ENCODE results near the gene STXBP2. TPM values are rescaled to one million over a fixed set of nuclear protein-coding genes. Genes with fewer than 3 reads are reported as not detected.

STXBP2 gene
- polyA plus RNA-seq, 3 donors from 2014 or later: 73.7 to 115 (median 100) TPM

DNA sequence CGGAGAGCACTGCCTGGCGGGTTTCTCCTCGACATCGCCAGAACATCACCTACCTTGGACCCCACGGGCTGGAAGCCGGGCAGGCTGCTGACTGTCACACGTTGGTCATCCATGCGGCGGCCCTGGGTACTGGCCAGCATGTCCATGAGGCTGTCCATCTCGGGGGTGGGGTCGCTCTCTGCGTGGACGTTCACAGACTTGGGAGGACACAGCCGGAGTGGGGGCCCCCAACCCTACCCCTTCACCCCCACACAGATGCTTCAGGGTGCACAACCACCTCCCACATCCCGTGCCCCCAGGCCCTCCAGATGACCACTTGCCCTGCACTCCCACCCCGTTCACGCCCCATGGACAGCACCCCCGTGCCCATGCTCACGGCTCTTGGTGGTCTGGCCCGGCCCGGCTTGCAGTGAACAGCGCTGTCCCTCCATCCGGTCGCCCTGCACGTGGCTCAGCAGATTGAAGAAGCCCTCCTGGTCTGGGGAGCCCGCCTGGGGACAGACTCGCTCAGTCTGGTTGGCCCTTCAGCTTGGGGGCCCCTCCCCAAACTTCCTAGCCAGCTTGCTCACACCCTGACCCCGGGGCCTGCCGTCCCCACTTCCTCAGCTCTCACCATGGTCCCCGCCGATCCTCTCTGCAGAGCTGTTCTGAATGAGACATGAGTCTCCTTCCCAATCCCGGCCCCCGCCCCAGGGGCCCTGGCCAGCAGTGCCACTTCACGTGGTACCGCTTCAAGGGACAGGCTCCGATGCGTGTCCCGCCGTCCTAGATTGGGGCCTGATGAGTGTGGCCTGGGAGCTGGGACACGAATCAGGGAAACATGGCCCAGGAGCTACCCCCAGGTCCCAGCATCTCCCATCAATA, 4.3 kb upstream of the STXBP2 start:
- H3K27ac Mint-ChIP-seq: no peak overlapping the region
- no peak overlapping the region for H3K4me3 Mint-ChIP-seq
- peaks cover 51 to 54% of the 10 kb centered on the region in 2 donors for H3K4me1 Mint-ChIP-seq

DNA sequence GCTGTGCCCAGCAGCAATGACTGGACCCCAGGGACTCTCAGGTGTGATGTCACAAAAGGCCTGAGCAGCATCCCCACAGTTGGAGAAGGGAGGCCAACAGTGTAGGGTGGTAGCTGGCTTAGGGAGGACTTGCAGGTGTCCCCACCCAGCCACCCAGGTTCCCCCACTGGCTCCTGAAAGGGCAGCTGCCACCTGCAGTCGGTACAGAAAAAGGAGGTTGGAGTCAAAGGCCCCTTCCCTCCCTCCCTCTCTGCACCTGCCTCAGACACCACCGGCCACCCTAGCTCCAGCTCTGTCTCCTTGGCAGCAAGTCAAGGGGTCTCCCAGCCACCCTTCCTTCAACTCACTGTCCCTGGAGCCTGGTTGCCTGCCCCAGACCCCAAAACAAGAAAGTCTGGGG, 3.2 kb upstream of the STXBP2 start, which contains the start of gene PCP2:
Gene PCP2 (minus strand): TSS at position 22 of the 400 bp plus-strand sequence. CDS start 262 bp downstream, outside the sequence.
- H3K27ac Mint-ChIP-seq: peak within 1 kb of the TSS in 2 of 6 donors; percentile 34 to 49
- H3K9me3 Mint-ChIP-seq: no peaks in the 10 kb centered on the region
- H3K36me3 Mint-ChIP-seq: peaks cover 0 to 6% (median 4%) of the 10 kb centered on the region in 3 donors
- peaks cover 46 to 50% of the 10 kb centered on the region in 2 donors for H3K4me1 Mint-ChIP-seq
- H3K4me3 Mint-ChIP-seq: no peak within 1 kb of the TSS
- H3K27me3 Mint-ChIP-seq (ENCODE audit: low read depth in 3 of 3): peaks cover 9 to 14% (median 11%) of the 10 kb centered on the region in 3 donors
- DNase-seq: no peak

More for the DNA sequence above, 4.3 kb upstream of the STXBP2 start:
- Mint-ChIP-seq H3K9me3 (no peaks in the 10 kb centered on the region), H3K36me3 (peaks cover 0 to 6% (median 4%) of the 10 kb centered on the region in 3 donors), H3K27me3 (ENCODE audit: low read depth in 3 of 3) (peaks cover 11 to 16% (median 13%) of the 10 kb centered on the region in 3 donors)
- no peak for DNase-seq

DNA sequence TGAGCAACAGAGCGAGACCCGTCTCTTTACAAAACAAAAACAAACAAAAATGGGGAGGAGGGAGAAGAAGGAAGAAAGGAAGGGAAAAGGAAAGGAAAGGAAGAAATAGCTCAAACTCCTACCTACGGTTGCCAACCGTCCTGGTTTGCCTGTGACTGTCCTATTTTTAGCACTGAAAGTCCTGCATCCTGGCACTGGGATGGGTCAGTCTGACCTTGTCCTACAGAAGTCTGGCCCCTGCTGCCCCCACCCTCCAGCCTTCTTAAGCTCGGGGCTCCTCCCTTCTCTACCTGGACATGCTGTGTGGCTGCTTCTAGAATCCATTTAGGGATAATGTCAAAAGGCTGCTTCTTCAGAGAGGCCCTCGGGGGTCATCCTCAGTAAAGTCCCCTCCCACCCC, 1.2 kb upstream of the STXBP2 start:
- Mint-ChIP-seq H3K4me1 (peaks cover 44 to 49% of the 10 kb centered on the region in 2 donors), H3K4me3 (peak overlapping the region; percentile 82 to 87 (median 83)), H3K27ac (peak overlapping the region; percentile 56 to 93 (median 88)), H3K36me3 (peaks cover 3 to 6% (median 4%) of the 10 kb centered on the region in 3 donors), H3K27me3 (ENCODE audit: low read depth in 3 of 3) (peaks cover 0 to 8% (median 0%) of the 10 kb centered on the region in 3 donors), H3K9me3 (no peaks in the 10 kb centered on the region)
- DNase-seq: no peak

DNA sequence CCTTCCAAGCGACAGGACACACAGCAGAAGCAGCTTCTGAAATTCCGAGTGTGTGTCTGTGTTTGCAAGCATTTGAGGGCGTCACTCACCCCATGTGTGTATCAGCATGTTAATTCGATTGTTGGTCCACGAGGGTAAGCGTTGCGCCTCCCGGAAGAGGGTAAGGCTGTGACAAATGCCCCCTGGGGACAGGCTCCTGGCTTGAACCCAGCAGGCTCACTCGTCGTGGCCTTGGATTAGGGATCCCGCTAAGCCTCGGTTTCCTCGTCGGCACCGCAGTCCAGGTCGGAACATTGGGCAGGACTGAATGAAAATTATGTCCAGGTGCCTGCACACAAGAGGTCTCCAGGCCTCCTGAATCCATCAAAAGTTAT, 606 bp upstream of the STXBP2 start:
- H3K27me3 Mint-ChIP-seq (ENCODE audit: low read depth in 3 of 3): peaks cover 0 to 8% (median 0%) of the 10 kb centered on the region in 3 donors
- no peaks in the 10 kb centered on the region for H3K9me3 Mint-ChIP-seq
- peaks cover 3 to 6% (median 4%) of the 10 kb centered on the region in 3 donors for H3K36me3 Mint-ChIP-seq
- H3K4me1 Mint-ChIP-seq: peaks cover 41 to 45% of the 10 kb centered on the region in 2 donors
- H3K4me3 Mint-ChIP-seq: peak overlapping the region; percentile 82 to 87 (median 83)
- H3K27ac Mint-ChIP-seq: peak overlapping the region; percentile 88 to 93 (median 90)
- no peak for DNase-seq

DNA sequence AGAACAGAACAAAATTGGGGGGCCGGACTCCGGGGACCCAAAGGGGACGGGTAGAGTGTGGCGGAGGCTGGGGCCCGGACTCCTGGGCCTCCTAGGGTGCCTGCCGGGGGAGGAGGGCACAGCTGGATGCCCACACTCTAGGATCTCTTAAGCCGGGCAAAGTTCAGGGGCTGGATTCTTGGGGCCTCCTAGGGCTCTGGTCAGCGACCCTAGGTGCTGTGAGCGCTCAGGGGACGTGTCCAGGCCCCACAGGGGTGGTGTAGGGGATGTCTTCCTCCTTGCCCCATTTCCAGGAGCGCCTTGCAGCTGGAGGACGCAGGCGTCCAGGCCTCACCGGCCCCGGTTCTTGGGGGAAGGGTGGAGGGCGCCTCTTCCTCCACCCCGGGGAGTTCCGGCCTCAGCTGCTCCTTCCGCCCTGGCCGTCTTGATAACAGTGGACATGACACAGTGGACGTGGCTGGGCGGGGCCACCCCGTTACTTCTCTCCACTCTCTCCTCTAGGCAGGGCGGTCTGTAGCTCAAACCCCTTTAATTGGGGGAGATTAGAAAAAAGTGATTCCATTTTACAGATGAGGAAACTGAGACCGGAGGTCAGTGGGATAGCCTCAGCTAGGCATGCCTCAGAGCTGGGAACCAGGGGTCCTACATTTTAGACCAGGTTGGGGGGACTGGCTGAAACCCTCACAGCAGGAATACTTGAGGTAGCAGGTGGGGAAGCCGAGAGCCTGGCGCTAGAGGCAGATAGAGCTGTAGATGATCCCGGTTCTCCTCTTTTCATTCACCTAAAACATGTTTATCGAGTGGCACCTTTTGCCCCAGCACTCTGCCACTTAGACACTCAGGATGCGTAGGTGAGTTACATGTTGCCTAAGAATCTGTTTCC, 705 bp downstream of the STXBP2 start:
- peak in 2 of 3 donors; percentile 21 to 32 for DNase-seq
- Mint-ChIP-seq H3K36me3 (peaks cover 3 to 6% (median 4%) of the 10 kb centered on the region in 3 donors), H3K4me3 (peak overlapping the region; percentile 82 to 87 (median 83)), H3K9me3 (no peaks in the 10 kb centered on the region), H3K4me1 (peaks cover 36 to 45% of the 10 kb centered on the region in 2 donors), H3K27me3 (ENCODE audit: low read depth in 3 of 3) (peaks cover 0 to 8% (median 0%) of the 10 kb centered on the region in 3 donors), H3K27ac (peak overlapping the region; percentile 83 to 93 (median 90))

DNA sequence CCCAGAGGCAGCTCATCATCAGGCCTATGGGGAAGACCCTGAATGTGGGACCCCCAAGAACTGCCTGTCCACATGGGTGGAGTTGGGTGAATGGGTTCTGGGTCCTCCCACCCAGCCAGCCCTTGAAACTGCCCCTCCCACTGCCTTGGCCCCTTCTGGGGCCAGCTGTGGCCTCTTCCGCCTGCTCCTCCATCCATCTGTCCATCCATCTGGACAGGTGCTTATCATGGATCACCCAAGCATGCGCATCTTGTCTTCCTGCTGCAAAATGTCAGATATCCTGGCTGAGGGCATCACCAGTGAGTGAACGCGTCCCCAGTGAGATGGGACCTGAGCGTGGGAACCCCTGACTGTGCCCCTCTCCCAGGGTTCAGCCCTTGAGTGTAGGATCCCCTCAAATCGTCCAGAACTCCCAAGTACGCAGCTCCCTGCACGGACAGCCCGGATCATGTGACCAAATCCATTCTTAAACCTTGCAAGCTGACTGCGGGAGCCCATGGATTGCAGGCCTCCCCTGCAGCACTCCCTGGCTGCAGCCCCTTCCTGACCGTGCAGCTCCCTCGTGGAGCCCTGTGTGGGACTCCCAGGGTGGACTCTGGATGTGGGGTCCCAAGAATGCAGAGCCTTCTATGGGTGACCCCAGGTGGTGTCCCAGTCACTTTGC, 2.0 kb downstream of the STXBP2 start:
- peaks cover 36 to 45% of the 10 kb centered on the region in 2 donors for H3K4me1 Mint-ChIP-seq
- H3K36me3 Mint-ChIP-seq: peaks cover 3 to 6% (median 4%) of the 10 kb centered on the region in 3 donors
- no peak for DNase-seq
- peak overlapping the region; percentile 3 to 67 (median 60) for H3K27ac Mint-ChIP-seq
- peak overlapping the region; percentile 4 to 67 (median 42) for H3K4me3 Mint-ChIP-seq
- H3K27me3 Mint-ChIP-seq (ENCODE audit: low read depth in 3 of 3): peaks cover 0 to 8% (median 0%) of the 10 kb centered on the region in 3 donors
- H3K9me3 Mint-ChIP-seq: no peaks in the 10 kb centered on the region

DNA sequence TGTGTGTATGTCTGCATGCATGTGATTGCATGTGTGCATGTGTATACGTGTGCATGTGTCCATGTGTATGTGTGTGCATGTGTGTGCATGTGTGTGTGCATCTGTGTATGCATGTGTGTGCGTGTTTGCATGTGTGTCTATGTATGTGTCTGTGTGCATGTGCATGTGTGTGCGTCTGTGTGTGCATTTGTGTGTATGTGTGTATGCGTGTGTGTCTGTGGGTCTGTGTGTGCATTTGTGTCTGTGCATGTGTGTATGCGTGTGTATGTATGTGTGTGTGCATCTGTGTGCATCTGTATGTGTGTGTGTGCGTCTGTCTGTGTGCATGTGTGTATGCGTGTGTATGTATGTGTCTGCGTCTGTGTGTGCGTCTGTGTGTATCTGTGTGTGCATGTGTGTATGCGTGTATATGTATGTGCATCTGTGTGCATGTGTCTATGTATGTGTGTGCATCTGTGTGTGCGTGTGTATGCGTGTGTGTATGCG, 3.0 kb downstream of the STXBP2 start:
- Mint-ChIP-seq H3K27me3 (ENCODE audit: low read depth in 3 of 3) (peaks cover 0 to 12% (median 0%) of the 10 kb centered on the region in 3 donors), H3K4me1 (peaks cover 36 to 45% of the 10 kb centered on the region in 2 donors), H3K27ac (peak overlapping the region; percentile 0 to 76 (median 32)), H3K4me3 (peak overlapping the region; percentile 8 to 42 (median 30)), H3K9me3 (no peaks in the 10 kb centered on the region), H3K36me3 (peaks cover 3 to 6% (median 4%) of the 10 kb centered on the region in 3 donors)
- DNase-seq: no peak

DNA sequence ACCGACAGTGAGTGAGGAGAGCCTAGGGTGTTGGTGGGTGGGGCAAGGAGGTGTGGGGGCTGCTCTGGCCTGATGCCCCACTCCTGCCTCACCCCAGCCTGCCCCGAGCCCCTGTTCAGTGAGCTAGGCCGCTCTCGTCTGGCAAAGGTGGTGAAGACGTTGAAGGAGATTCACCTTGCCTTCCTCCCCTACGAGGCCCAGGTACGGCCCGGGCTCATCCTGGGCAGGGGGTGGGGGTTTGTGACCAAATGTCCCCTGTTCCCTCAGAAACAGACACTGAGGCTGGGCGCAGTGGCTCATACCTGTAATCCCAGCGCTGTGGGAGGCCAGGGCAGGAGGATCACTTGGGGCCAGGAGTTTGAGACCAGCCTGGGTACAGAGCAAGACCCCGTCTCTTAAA, 3.9 kb downstream of the STXBP2 start:
- H3K4me3 Mint-ChIP-seq: no peak overlapping the region
- no peak overlapping the region for H3K27ac Mint-ChIP-seq
- peaks cover 33 to 38% of the 10 kb centered on the region in 2 donors for H3K4me1 Mint-ChIP-seq
- DNase-seq: no peak
- H3K9me3 Mint-ChIP-seq: no peaks in the 10 kb centered on the region
- peaks cover 4 to 8% (median 5%) of the 10 kb centered on the region in 3 donors for H3K36me3 Mint-ChIP-seq
- H3K27me3 Mint-ChIP-seq (ENCODE audit: low read depth in 3 of 3): peaks cover 0 to 10% (median 0%) of the 10 kb centered on the region in 3 donors

DNA sequence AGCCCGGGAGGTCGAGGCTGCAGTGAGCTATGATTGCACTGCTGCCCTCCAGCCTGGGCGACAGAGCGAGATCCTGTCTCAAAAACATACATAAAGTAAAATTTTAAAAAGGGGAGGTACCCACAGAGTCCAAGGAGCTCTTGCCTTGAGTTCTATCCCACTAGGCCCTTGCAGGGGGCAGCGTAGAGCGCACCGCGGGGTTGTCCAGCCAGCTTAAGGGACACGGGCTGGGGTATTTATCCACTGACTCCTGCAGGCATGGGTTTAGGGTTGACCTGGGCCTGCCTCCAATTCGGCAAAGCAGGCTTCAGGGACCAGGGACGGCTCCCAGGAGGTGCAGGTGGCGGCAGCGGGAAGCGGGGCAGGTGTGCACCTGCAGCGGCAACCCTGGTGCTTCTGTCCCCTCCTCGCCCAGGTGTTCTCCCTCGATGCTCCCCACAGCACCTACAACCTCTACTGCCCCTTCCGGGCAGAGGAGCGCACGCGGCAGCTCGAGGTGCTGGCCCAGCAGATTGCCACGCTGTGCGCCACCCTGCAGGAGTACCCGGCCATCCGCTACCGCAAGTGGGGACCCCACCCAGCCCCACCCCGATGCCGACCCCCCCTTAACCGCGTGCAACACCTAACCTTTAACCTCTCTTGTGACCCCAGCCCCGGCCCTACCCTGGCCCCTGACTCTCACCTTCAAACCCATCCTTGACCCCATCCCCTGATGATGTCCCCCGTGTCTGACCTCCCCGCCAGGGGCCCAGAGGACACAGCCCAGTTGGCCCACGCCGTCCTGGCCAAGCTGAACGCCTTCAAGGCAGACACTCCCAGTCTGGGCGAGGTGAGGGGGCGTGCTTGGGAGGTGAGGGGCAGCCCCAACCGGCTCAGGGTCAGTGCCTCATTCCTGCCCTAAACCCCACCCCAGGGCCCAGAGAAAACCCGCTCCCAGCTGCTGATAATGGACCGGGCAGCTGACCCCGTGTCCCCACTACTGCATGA, 4.7 kb downstream of the STXBP2 start:
- no peaks in the 10 kb centered on the region for H3K9me3 Mint-ChIP-seq
- H3K27ac Mint-ChIP-seq: no peak overlapping the region
- peaks cover 26 to 30% of the 10 kb centered on the region in 2 donors for H3K4me1 Mint-ChIP-seq
- no peak overlapping the region for H3K4me3 Mint-ChIP-seq
- peaks cover 4 to 9% (median 6%) of the 10 kb centered on the region in 3 donors for H3K36me3 Mint-ChIP-seq
- peaks cover 0 to 10% (median 0%) of the 10 kb centered on the region in 3 donors for H3K27me3 Mint-ChIP-seq (ENCODE audit: low read depth in 3 of 3)
- no peak for DNase-seq

DNA sequence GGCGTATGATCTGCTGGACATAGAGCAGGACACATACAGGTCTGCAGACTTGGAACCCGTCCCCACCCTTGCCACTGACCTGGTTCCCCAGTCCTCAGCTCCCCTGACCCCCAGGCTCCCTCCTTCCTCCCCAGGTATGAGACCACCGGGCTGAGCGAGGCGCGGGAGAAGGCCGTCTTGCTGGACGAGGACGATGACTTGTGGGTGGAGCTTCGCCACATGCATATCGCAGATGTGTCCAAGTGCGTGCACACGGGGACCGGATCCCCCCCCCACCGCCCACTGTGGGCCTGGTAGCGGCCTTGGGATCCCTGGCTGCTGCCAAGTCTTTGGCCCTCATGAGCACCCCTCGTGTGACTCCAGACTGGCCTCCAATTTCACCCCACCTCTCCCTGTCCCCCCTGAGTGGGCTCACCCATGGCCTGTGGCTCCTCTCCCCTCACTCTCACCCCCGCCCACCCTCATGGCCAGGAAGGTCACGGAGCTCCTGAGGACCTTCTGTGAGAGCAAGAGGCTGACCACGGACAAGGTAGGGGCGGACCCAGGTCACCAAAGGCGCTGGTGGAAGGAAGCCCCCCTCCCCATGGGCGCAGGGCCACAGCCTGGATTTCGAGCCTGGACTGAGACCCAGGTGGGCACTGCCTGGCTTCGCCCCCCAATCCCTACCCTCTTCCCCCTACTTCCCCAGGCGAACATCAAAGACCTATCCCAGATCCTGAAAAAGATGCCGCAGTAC, 5.6 kb downstream of the STXBP2 start:
- no peak for DNase-seq
- peaks cover 4 to 9% (median 6%) of the 10 kb centered on the region in 3 donors for H3K36me3 Mint-ChIP-seq
- no peak overlapping the region for H3K4me3 Mint-ChIP-seq
- H3K9me3 Mint-ChIP-seq: no peaks in the 10 kb centered on the region
- peaks cover 0 to 5% (median 0%) of the 10 kb centered on the region in 3 donors for H3K27me3 Mint-ChIP-seq (ENCODE audit: low read depth in 3 of 3)
- peaks cover 24 to 27% of the 10 kb centered on the region in 2 donors for H3K4me1 Mint-ChIP-seq
- H3K27ac Mint-ChIP-seq: no peak overlapping the region

DNA sequence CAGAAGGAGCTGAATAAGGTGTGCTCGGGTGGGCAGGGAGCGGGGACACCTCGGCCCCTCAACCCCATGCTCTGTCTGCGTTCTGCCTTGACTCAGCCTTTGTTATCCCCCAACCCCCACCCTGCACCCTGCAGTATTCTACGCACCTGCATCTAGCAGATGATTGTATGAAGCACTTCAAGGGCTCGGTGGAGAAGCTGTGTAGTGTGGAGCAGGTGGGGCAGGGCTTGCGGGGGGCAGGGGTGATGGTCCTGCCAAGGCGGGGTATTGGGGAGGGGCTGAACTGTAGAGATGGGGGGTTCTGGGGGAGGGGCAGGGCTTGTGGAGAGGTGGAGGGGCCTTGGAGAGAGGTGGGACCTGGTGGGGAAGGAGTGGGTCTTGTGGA, 6.1 kb downstream of the STXBP2 start:
- H3K9me3 Mint-ChIP-seq: no peaks in the 10 kb centered on the region

More for the DNA sequence above, 6.1 kb downstream of the STXBP2 start:
- Mint-ChIP-seq H3K4me3 (no peak overlapping the region), H3K36me3 (peaks cover 4 to 9% (median 6%) of the 10 kb centered on the region in 3 donors), H3K27me3 (ENCODE audit: low read depth in 3 of 3) (peaks cover 0 to 5% (median 0%) of the 10 kb centered on the region in 3 donors), H3K27ac (peak overlapping the region in 2 of 6 donors; percentile 34 to 42), H3K4me1 (peaks cover 20 to 21% of the 10 kb centered on the region in 2 donors)
- DNase-seq: no peak

All from immature natural killer cell (primary cell).